ENCODE results near the gene SFMBT1. TPM values are rescaled to one million over a fixed set of nuclear protein-coding genes. Genes with fewer than 3 reads are reported as not detected.

SFMBT1 gene
- total RNA-seq, 4 donors from 2014 or later, result 3.3 to 37.9 (median 15.1) TPM

DNA sequence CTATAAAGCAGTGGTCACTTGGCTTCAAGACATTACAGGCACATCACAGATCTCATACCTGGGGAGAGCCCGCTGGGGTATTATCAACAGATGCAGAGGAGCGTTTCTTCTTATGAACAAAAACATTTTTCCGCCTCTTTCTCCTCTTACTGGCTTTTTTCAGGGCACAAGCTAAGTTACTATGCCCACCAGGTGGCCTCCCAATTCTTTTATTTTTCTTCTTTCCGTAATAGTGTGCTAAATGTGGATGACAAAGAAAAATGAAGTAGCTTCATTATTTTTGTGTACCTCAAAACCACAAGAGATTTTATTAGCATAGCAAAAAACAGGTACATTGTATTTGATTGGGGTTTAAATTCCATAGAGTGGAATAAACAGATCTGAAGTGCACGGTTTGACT lies 138.4 kb downstream of the SFMBT1 start:
- no peak for DNase-seq
- Histone ChIP-seq H3K4me3 (no peak overlapping the region), H3K27me3 (no peaks in the 10 kb centered on the region), H3K9me3 (no peaks in the 10 kb centered on the region), H3K4me1 (no peaks in the 10 kb centered on the region), H3K36me3 (no peaks in the 10 kb centered on the region), H3K27ac (no peak overlapping the region)
- TF ChIP-seq POLR2A (IDR thresholded peaks at IDR 0.05), result no peak
- TF ChIP-seq, protein P1, sequence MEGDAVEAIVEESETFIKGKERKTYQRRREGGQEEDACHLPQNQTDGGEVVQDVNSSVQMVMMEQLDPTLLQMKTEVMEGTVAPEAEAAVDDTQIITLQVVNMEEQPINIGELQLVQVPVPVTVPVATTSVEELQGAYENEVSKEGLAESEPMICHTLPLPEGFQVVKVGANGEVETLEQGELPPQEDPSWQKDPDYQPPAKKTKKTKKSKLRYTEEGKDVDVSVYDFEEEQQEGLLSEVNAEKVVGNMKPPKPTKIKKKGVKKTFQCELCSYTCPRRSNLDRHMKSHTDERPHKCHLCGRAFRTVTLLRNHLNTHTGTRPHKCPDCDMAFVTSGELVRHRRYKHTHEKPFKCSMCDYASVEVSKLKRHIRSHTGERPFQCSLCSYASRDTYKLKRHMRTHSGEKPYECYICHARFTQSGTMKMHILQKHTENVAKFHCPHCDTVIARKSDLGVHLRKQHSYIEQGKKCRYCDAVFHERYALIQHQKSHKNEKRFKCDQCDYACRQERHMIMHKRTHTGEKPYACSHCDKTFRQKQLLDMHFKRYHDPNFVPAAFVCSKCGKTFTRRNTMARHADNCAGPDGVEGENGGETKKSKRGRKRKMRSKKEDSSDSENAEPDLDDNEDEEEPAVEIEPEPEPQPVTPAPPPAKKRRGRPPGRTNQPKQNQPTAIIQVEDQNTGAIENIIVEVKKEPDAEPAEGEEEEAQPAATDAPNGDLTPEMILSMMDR (IDR thresholded peaks at IDR 0.05), result no peak
- intact Hi-C loops (cut with DNase I; ENCODE audit: low total_unique reads), result no loop called here

DNA sequence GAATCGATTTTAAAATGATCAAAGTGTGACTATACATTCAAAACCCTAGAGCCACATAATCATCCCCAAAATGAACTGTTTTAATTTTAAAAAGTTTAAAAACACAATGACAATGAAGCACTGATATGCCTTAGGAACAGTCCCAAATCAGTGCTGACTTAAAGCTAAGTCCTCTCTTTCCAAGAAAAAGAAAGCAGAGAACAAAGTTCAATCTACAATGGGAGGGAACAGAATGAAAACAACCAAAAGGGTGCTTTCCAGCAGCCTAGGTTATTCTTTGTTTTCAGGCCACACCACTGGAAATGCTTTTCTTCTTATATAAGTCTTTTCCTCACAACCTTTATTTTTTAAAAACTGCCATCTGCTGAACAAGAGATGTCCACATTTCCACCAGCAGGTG lies 141.3 kb downstream of the SFMBT1 start:
- intact Hi-C loops (cut with DNase I; ENCODE audit: low total_unique reads), result no loop called here
- Histone ChIP-seq H3K4me1 (no peaks in the 10 kb centered on the region), H3K36me3 (no peaks in the 10 kb centered on the region), H3K9me3 (no peaks in the 10 kb centered on the region), H3K27ac (no peak overlapping the region), H3K27me3 (no peaks in the 10 kb centered on the region), H3K4me3 (no peak overlapping the region)
- DNase-seq, result no peak
- TF ChIP-seq, protein P1 (IDR thresholded peaks at IDR 0.05), result no peak
- no peak for TF ChIP-seq POLR2A (IDR thresholded peaks at IDR 0.05)

DNA sequence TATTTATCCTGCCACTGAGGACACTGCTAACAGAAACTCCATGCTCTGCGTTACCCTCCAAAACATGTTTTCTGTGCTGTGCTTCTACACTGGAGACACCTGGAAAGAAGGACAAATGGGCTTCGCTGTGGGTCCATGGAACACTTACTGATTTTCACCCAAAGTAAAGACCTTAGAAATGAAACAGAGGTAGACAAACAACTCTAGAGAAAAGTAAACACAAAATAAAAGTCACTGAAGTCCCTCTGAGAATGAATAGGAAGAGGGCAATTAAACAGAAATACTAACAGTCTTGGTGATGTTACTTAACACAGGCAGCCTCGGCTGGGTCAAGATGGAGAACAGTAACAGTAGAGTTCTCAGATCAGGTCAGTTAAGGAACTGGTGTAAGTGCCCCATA lies 141.9 kb downstream of the SFMBT1 start:
- H3K36me3 ChIP-seq, result no peaks in the 10 kb centered on the region
- no peak overlapping the region for H3K4me3 ChIP-seq
- H3K27ac ChIP-seq, result no peak overlapping the region
- DNase-seq, result no peak
- H3K4me1 ChIP-seq, result no peaks in the 10 kb centered on the region
- H3K9me3 ChIP-seq, result no peaks in the 10 kb centered on the region
- intact Hi-C loops (cut with DNase I; ENCODE audit: low total_unique reads), result no loop called here
- no peaks in the 10 kb centered on the region for H3K27me3 ChIP-seq
- no peak for TF ChIP-seq POLR2A (IDR thresholded peaks at IDR 0.05)
- TF ChIP-seq, protein P1 (IDR thresholded peaks at IDR 0.05), result no peak

DNA sequence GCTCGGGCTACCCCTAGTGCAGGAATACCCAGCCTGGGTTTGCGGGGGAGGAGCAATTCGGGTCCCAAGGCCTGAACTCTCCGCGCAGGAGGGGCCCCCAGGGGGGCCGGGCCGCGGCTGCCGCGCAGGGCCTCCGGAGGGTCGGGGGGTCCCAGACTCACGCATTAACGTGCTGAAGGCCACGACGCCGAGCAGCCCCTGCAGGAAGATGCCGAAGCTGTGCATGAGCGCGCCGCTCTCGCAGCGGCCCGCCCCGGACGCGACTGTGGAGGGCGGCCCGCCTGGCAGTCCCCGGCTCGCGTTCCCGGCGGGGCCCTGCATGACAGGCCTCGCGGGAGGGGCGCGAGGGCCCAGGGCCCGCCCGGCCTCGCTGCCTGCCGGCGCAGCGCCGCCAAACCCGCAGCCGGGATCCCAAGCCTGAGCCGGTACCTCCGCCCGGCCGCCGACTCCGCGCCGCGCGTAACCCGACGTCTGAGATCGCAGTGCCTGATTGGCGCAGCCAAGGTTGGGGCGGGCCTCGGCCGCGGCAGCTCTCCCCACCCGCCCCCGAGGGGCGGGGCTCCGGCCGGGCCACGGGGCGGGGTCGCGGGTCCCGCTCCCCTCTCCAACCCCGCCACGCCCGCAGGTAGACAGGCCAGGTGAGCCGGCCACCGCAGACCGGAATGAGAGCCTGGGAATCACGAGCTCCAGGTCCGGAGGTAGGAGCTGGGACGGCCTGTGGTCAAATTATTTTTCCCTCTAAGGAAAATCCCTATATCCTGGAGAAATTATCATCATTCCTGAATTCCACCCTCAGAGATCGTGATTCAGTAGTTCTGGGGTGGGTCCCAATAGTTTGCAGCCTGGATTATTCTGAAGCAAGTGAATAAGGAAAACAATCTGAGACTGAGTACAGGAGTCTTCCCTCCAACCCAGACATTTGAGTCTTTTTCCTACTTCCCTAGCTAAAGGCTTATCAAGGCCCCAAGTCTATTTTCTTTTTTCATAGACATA lies 148.4 kb downstream of the SFMBT1 start, which contains the start of gene STIMATE:
TSS of gene STIMATE (minus strand) at position 419 of the 993 bp plus-strand sequence. CDS start at position 321, 98 bp downstream.
- peak; percentile 59 to 79 for TF ChIP-seq POLR2A (IDR thresholded peaks at IDR 0.05)
- TF ChIP-seq, protein P1 (IDR thresholded peaks at IDR 0.05), result peak in 2 of 4 experiments; percentile 5 to 21
- peak; percentile 80 to 86 for DNase-seq
- peak within 1 kb of the TSS; percentile 75 to 89 for H3K4me3 ChIP-seq
- H3K36me3 ChIP-seq, result no peaks in the 10 kb centered on the region
- no peaks in the 10 kb centered on the region for H3K9me3 ChIP-seq
- H3K27ac ChIP-seq, result peak within 1 kb of the TSS; percentile 64 to 80
- H3K27me3 ChIP-seq, result no peaks in the 10 kb centered on the region
- intact Hi-C loops (cut with DNase I; ENCODE audit: low total_unique reads), result no loop called here
- peaks cover 0 to 5% of the 10 kb centered on the region in 2 donors for H3K4me1 ChIP-seq

- Histone ChIP-seq H3K36me3 (no peaks in the 10 kb centered on the region), H3K4me3 (peak overlapping the region; percentile 75 to 89), H3K27ac (peak overlapping the region; percentile 64 to 80), H3K4me1 (peaks cover 0 to 5% of the 10 kb centered on the region in 2 donors), H3K27me3 (no peaks in the 10 kb centered on the region), H3K9me3 (no peaks in the 10 kb centered on the region)
- intact Hi-C loops (cut with DNase I; ENCODE audit: low total_unique reads), result no loop called here
- TF ChIP-seq POLR2A (IDR thresholded peaks at IDR 0.05), result no peak
- TF ChIP-seq, protein P1 (IDR thresholded peaks at IDR 0.05), result no peak
- no peak for DNase-seq
Measured at GRCh38 chr3:52896613-52897012, 149.3 kb downstream of the SFMBT1 start.
